ENCODE data around the gene CFAP46. TPM values are rescaled to one million over a fixed set of nuclear protein-coding genes. Genes with fewer than 3 reads are reported as not detected.

CFAP46 gene
- total and polyA plus RNA-seq, 2 of the 8 experiments (the other 6 are each of a cell fraction or from before 2014, with no cell fraction given), result 2.6 to 4.8 TPM

GRCh38 chr10:132803416-132804210 lies 138.8 kb downstream of the CFAP46 start:
- H3K27me3 ChIP-seq (replicated peaks in 1 of 4; ENCODE audit: control insufficient read depth in 3 of 4, extremely low read depth in 1 of 4, insufficient read depth in 3 of 4, low read length in 3 of 4), result no peaks in the 10 kb centered on the region
- FAIRE-seq, result no peak
- CTCF ChIA-PET (ENCODE audit: partially characterized antibody), result interaction anchor here (0.6 to 2.3 kb wide), 17 partner anchors 8 to 584 kb away, joined by 3 to 11 read pairs (median 4); no protein-coding TSS in a partner anchor
- TF ChIP-seq ZNF274 (IDR thresholded peaks at IDR 0.05; ENCODE audit: borderline replicate concordance, extremely low read depth, low read length) (no peak), RXRA (IDR thresholded peaks at IDR 0.05; ENCODE audit: insufficient read depth, low read depth, low read length) (no peak), TAF7 (optimal IDR thresholded peaks at IDR 0.05; ENCODE audit: borderline replicate concordance, low read depth, low read length) (no peak), KDM1A (IDR thresholded peaks at IDR 0.05; ENCODE audit: borderline replicate concordance, low read length) (no peak), KDM4A (IDR thresholded peaks at IDR 0.05; ENCODE audit: low read depth, low read length, severe bottlenecking) (no peak), EP300 (IDR thresholded peaks at IDR 0.05; ENCODE audit: borderline replicate concordance in 1 of 2, low read depth in 2 of 2, low read length in 2 of 2) (no peak), MAFK (IDR thresholded peaks at IDR 0.05; ENCODE audit: low read depth, low read length) (no peak), POU5F1 (IDR thresholded peaks at IDR 0.05; ENCODE audit: low read depth, low read length) (no peak), SP2 (IDR thresholded peaks at IDR 0.05; ENCODE audit: low read length) (no peak), CBX8 (IDR thresholded peaks at IDR 0.05; ENCODE audit: borderline replicate concordance, low read depth, low read length) (no peak), KDM5A (IDR thresholded peaks at IDR 0.05; ENCODE audit: low read length) (no peak), CHD1 (IDR thresholded peaks at IDR 0.05; ENCODE audit: low read depth, low read length) (no peak), EZH2 (IDR thresholded peaks at IDR 0.05; ENCODE audit: low read depth, low read length, severe bottlenecking) (no peak)

More at GRCh38 chr10:132803416-132804210, 138.8 kb downstream of the CFAP46 start:
- Histone ChIP-seq H3K23me2 (ENCODE audit: low read depth, low read length) (no peaks in the 10 kb centered on the region), H3K4me3 (ENCODE audit: extremely low read depth in 1 of 4, insufficient read depth in 2 of 4, low read depth in 3 of 4, low read length in 4 of 4) (no peak overlapping the region), H2BK20ac (ENCODE audit: low read length) (no peak overlapping the region), H4K8ac (ENCODE audit: extremely low read depth, insufficient read depth, low read length) (no peak overlapping the region), H3K14ac (ENCODE audit: insufficient read length) (no peak overlapping the region), H3K4me2 (ENCODE audit: insufficient read depth in 1 of 2, low read depth in 2 of 2, low read length in 2 of 2) (no peak overlapping the region), H3K4me1 (replicated peaks in 1 of 4; ENCODE audit: control insufficient read depth in 3 of 4, insufficient read depth in 4 of 4, low read length in 3 of 4) (peaks cover 0 to under 1% (median 0%) of the 10 kb centered on the region in 4 experiments; a peak in 2 of 7 replicates), H4K91ac (replicated peaks; ENCODE audit: insufficient read length, low read length) (no peak overlapping the region), H3K36me3 (ENCODE audit: control insufficient read depth in 2 of 4, insufficient read depth in 4 of 4, low read length in 3 of 4) (no peaks in the 10 kb centered on the region), H2BK5ac (ENCODE audit: low read depth, low read length) (no peak overlapping the region), H2BK15ac (ENCODE audit: low read length) (no peak overlapping the region), H3K23ac (ENCODE audit: insufficient read length) (no peak overlapping the region), H3K79me2 (ENCODE audit: control insufficient read depth in 1 of 2, insufficient read depth in 2 of 2, low read length in 2 of 2) (no peaks in the 10 kb centered on the region), H3K56ac (replicated peaks; ENCODE audit: insufficient read length, low read depth, low read length) (no peak overlapping the region), H2AFZ (ENCODE audit: low read length) (no peak overlapping the region), H3K79me1 (ENCODE audit: low read depth, low read length) (no peaks in the 10 kb centered on the region), H4K20me1 (replicated peaks in 1 of 2; ENCODE audit: control insufficient read depth in 1 of 2, insufficient read depth in 2 of 2, low read length in 2 of 2) (no peaks in the 10 kb centered on the region), H3K27ac (ENCODE audit: low read depth, low read length) (no peak overlapping the region), H3K4ac (replicated peaks; ENCODE audit: insufficient read length, low read depth, low read length) (no peak overlapping the region), H2AK5ac (ENCODE audit: low read depth, low read length) (no peak overlapping the region), H3K9ac (replicated peaks in 1 of 4; ENCODE audit: extremely low read depth in 1 of 4, low read depth in 3 of 4, low read length in 3 of 4) (no peak overlapping the region), H3K9me3 (ENCODE audit: insufficient read depth in 2 of 2, low read depth in 1 of 2, low read length in 1 of 2) (peaks cover 7% of the 10 kb centered on the region in 2 experiments; a peak in 3 of 4 replicates), H2BK12ac (ENCODE audit: low read depth, low read length) (no peak overlapping the region), H2BK120ac (replicated peaks; ENCODE audit: low read depth, low read length) (no peak overlapping the region), H3K18ac (ENCODE audit: extremely low read depth, low read length) (no peak overlapping the region), H4K5ac (ENCODE audit: insufficient read length, low read depth, low read length) (no peak overlapping the region)
- POLR2A ChIA-PET (ENCODE audit: partially characterized antibody), result no interaction called here
- WGBS, 2 experiments (ENCODE audit: extremely low coverage in 1 of 2, insufficient coverage in 1 of 2, insufficient read length in 1 of 2, insufficient replicate concordance in 2 of 2, low coverage in 1 of 2, low lambda C conversion rate in 2 of 2, missing lambda C conversion rate in 1 of 2), result 95% methylated on average over 21 of the region's 34 CpGs; no CpG with 5 or more reads in 1 of the 2 experiments
- no peak for DNase-seq (ENCODE audit: low read depth in 1 of 2, low spot score in 2 of 2)
